SH-SY5Y (cell line): ENCODE results near the gene FGGY.

Source experiments
- GATA2 ChIP-seq: IDR thresholded peaks from 2 replicates; pipeline ENCODE4 v1.6.1; 2011; ENCODE audit warnings: mild to moderate bottlenecking, low read depth, low read length
- GATA3 ChIP-seq: IDR thresholded peaks from 2 replicates; pipeline ENCODE4 v1.6.1; 2011; ENCODE audit warnings: low read depth, mild to moderate bottlenecking, low read length, moderate library complexity

Gene FGGY

DNA sequence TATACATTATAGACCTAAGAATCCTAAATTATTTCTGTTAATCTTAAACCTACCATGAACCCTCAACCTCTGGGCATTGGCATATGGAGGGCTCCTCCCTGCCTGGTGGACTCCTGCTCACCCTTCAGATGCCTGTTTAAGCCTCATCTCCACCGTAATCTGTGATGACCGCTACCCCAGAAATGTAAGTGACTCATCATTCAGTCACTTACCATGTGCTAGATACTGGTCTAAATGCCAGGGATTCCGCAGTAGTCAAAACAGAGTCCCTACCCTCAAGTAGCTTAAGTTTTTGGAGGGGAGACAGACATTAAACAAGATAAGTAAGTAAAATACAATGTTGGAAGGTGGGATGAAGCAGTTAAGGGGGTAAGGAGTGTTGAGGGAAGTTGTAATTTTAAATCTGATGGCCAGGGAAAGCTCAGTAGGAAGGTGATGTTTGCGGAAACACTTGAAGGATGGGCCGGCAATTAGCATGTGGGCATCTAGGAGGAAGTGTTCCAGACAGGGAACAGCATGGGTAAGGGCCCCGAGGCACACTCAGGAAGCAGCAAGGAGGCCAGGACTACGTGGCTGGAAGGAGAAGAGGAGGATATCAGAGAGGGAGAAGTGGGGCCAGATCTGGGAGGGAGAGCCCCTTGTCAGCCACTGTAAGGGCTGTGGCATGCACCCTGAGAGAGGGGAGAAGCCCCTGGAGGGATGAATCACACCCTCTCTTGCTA is 376.1 kb downstream of the FGGY start:
- TF ChIP-seq GATA2, result no peak
- TF ChIP-seq GATA3, result no peak

DNA sequence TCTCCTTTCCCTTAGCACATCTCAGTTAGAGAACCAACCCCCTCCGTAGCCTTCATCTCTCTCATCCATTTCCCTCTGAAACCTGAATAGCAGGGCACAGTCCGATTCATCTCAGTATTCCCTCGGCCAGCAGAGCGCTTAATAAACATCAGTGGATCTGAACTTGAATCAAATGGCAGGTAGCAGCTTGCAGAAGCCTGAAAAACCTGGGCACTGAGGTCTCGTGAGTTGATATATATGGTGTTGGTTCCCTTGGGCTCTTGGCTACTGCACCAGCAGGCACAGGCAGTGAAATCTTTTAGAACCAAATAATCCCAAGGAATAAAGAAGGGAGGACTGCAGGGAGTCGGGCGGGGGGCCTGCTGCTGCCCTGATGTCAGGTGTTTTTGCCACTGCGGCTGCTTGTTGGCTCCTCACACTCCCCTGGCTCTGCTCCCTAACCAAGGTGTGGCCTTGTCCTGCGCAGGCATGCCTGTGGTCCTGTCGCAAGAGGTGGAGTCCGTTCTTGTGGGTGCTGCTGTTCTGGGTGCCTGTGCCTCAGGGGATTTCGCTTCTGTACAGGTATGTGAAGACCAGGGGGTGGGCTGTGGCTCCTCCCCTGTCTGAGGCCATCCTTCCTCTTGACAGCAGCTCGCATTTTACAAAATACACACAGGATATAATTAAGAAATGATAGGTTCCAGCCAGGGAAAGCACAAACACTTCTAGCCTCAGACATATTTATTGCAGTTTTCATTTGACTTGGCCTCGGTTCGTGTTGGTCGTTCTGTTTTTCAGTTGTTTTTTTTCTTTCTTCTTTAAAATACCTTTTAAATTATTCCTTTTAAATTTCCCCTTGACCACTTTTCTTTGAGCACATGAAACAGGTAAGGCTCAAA is 376.9 kb downstream of the FGGY start:
- TF ChIP-seq GATA3 (no peak), GATA2 (no peak)

DNA sequence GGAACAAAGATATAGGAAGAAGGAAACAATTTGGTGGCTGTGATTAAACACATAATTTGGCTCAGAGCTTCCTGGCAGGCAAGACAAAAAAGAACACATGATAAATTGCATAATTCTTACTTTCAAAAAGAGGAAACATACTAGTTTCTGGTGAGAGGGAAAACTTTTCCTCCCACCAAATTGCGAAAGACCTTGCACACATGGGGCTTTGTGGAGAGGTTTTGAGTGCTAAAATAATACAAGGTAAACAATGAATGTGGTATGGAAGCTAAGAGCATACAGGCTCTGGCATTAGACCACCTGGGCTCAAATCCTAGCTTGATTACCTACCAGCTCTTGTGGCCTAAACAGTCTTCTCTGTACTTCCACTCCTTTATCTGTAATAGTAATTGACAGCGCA is 377.7 kb downstream of the FGGY start:
- TF ChIP-seq GATA3, result no peak
- TF ChIP-seq GATA2, result no peak

DNA sequence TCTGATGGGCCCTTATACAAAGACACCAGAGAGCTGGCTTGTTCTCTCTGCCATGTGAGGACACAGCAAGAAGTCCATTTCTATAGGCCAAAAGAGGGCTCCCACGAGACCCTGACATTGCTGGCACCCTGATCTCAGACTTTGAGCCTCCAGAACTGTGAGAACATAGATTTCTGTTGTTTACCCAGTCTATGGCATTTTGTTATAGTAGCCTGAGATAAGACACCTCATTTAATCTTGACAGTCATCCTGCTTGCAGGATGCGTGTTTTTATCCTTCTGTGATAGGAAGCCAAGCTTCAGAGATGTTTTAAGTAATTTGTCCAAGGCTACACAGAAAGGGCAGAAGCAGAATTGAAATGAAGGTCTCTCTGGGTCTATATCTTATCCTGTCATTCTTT is 379.0 kb downstream of the FGGY start:
- TF ChIP-seq GATA2 (no peak), GATA3 (no peak)

DNA sequence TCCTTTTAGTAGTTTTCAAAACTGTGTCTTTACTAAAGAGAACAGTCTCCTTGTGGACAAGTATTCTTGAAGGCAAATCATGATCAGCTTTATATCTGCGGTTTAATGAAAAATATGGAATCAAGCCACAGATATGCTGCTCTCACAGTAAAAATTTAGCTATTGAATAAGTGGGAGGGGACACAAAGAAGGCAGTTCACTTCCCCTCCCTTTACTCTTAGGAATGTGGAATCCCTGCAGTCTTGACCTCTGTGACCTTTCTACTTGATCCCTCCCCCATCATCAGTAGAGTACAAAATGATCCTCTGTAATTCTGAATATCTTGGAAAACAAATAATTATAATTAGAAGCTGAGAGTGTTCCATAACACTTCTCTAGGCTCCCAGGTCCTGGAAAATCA is 381.1 kb downstream of the FGGY start:
- no peak for TF ChIP-seq GATA3
- no peak for TF ChIP-seq GATA2

DNA sequence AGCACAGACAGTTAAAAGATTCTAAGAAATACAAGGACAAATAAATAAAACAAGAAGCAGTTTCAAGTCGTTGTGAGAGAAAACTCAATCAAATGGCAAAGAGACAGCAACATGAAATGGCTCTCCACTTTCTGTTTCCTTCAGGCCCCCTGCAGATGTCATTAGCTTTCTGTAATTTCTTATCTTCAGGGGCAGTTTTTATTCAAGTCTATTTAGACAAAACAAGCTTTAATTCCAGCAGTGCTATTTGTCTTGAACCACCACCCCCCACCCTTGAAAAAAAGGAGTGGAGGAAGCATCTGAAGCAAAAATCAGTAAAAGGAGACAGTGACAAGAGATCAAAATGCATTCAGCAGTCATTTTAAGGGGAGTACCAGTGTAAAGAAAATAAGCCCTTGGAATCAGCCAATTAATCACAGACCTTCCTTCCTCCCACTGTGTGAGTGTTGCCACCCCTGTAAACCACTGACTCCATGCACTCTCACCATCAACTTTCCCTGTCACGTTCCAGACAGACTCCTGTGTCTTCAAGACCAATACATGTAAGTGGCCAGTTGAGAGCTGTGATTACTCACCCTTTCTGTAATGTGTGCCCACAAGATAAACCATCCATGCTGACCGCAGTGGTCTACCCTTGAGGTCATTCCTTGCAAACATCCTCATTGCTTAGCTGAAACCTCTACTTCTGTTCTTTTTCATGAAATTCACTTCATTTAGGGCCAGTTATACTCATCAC is 381.8 kb downstream of the FGGY start:
- TF ChIP-seq GATA3 (no peak), GATA2 (no peak)

DNA sequence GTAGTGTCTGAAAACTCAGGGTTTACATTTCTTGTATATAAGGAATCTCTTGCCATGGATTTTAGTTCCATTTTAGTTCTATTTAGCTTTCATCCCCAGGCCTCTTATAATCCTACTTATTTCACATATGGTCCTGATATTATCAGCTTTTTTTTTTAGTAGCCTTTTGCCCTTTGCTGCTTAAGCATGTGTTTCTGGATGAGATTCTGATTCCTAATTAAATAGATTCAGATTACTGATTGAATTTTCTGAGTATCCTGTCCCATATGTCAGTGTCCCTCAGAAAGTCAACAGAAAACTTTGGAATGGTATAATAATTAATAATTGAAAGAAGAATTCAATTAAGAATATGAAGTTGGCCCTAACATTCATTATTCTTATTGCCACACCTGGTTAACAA is 383.1 kb downstream of the FGGY start:
- TF ChIP-seq GATA3 (peak; percentile 82), GATA2 (0 out of 2 replicates have a peak, but pooled peaks have one; percentile 12)

DNA sequence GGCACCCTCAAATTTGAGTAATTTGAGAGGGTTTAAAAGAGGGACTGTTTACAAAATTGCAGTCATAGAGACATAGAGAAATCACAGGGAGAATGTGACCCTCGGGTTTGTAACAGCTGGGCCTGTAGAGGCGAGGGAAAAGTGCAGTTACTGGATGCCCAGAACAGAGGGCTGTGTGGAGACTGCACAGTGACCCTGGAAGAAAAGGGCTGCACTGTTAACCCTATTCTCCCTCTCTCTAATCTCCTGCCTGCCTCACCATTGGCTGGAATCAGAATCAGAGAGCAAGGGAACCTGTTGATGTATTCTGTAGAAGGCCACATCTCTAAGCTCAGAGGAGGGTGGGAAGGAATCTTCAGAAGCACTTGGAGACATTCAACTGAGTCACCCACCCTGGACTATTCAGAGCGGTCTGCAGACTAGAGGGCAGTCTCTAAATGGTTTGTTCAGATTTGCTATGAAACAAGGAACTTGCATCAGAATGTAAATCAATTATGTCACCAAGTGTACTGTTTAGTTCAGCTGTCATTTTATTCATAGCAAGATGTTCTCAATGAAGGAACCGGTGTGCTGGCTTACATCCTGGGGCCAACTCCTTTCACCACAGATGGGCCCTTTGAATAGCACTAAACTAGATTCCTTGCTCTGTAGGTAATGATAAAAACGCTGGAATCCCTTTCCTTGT is 385.6 kb downstream of the FGGY start:
- no peak for TF ChIP-seq GATA2
- TF ChIP-seq GATA3, result no peak

DNA sequence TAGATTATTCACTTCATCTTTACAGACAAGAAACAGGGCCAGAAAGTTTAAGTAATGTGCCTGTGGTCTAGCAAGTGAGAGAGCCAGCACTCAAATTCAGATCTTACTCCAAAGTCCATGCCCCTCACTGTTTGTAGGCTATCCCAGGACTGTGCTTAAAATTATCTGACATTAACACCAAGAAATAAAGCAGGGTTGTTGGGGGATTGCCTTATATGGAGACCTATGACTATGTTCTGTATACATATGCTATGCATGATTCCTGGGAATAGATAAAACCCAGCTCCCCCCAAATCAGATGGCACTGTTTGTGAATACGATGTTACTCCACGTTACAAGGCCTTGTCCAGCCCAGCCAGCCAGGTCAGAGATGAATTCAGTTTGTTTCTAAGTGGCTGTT is 386.3 kb downstream of the FGGY start:
- no peak for TF ChIP-seq GATA3
- TF ChIP-seq GATA2, result no peak

DNA sequence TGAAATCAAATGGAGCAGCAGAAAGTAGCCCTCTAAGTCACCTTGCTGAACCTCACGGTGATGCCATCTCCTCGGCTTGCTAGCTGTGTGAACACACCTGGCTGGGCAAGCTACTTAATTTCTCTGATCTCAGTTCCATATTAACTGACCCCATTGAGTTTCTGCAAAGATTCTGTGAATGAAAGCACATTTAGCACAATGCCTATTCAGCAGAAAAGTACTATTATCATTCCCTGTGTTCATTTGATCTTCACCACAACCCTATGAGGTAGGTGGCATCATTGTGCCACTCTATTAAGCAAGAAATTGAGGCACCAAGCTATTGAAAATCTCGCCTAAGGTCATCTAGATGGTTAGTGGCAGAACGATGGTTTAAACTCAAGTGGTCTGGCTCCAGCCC is 387.8 kb downstream of the FGGY start:
- TF ChIP-seq GATA2 (no peak), GATA3 (no peak)

DNA sequence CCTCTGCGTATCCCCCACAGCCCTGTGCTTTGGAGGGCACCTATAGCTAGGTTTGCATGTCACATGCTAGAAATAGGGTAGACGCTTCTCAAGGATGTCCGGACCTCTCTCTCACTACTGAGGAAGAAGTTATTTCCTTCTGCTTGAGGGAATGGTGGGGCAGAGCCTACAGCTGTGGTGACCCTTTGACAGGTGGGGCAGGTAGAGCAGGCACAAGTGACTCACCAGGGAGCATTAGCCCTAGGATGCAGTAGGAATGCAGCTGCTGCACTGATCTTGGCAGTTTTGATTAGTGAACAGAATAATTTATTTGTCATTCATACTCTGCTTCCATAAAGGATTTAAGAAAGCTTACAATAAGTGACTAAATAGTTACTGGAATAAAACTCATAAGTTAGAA is 388.2 kb downstream of the FGGY start:
- TF ChIP-seq GATA2, result no peak
- no peak for TF ChIP-seq GATA3

DNA sequence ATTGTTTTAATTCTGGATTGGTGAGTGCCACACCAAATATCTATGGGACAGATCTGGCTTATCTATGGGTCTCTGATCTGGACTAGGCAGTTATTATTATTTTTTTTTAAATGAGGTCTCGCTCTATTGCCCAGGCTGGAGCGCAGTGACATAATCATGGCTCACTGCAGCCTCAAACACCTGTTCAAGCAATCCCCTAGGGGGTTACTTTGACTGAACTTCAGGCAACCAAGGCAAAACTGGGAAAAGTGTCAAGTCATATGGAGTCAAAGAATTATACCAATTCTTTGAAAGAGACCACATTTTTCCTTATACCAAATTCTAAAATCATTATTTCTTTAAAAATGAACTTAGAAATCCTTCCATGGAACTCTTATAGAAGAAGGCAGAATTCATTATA is 388.8 kb downstream of the FGGY start:
- TF ChIP-seq GATA2 (no peak), GATA3 (no peak)

DNA sequence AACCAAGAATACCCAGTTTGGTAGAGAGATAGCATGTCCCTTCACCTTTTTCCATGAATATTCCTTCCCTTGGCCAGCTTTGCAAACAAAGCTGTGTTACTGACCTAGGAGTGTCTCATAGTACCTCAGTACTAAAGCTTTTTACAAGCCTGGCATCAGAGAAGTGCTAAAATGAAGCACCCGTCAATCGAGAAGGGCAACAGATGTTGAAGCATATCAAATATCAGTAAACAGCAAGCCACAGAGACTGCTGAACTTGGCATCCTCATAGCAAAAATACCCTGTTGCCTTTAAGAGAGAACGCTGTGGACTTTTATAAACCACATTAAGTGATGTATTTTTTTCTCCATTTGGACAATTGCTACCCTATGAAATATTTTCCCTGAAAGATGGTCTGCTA is 389.3 kb downstream of the FGGY start:
- TF ChIP-seq GATA2 (no peak), GATA3 (no peak)

DNA sequence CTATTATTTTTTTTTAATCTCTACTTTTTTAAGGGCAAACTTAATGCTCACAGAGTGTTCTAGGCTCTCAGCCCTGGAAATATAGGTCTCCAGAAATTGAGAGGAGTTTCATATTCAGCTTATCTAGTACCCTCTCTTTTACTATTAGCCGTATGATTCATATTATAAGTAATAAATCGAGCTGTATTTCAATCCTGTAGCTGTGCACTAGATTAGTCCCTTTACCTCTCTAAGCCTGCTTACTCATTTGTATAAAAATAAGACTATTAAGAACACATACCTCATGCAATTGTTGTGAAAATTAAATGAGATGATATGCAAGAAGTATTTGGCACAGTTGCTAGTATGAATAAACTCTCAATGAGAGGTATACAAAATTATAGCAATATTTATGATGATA is 389.7 kb downstream of the FGGY start:
- no peak for TF ChIP-seq GATA3
- TF ChIP-seq GATA2, result no peak
